ENCODE results near the gene CHST2.

DNA sequence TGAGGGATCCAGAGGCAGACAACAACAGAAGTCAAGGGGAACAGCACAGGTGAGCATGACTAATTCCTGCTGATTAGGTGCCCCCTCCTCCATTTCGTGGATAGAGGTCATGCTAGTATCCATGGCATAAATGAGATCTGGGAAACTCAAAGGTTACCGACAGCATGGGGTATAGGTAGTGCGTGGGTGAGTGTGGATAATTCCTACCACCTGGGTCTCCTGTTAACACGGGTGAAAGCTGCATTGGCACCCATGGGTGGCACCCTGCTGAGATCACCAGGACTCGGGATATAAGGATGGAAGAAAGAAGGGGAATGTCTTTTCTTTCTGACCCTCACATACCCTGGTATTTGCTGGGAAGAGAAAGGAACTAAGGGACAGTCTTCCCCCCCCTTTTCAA lies 14.4 kb upstream of the CHST2 start:
- no peak for TF ChIP-seq EZH2 (IDR thresholded peaks at IDR 0.05; ENCODE audit: borderline replicate concordance, low read length)
- TF ChIP-seq, protein P1, sequence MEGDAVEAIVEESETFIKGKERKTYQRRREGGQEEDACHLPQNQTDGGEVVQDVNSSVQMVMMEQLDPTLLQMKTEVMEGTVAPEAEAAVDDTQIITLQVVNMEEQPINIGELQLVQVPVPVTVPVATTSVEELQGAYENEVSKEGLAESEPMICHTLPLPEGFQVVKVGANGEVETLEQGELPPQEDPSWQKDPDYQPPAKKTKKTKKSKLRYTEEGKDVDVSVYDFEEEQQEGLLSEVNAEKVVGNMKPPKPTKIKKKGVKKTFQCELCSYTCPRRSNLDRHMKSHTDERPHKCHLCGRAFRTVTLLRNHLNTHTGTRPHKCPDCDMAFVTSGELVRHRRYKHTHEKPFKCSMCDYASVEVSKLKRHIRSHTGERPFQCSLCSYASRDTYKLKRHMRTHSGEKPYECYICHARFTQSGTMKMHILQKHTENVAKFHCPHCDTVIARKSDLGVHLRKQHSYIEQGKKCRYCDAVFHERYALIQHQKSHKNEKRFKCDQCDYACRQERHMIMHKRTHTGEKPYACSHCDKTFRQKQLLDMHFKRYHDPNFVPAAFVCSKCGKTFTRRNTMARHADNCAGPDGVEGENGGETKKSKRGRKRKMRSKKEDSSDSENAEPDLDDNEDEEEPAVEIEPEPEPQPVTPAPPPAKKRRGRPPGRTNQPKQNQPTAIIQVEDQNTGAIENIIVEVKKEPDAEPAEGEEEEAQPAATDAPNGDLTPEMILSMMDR (conservative IDR thresholded peaks at IDR 0.05 in 1 of 2, IDR thresholded peaks at IDR 0.05 in 1 of 2; ENCODE audit: extremely low read depth in 1 of 2, insufficient read depth in 1 of 2, low read depth in 1 of 2, low read length in 2 of 2) = no peak

Measured in mammary epithelial cell (primary cell).